HCT116 (cell line): ENCODE data around the gene USP8.

ENCODE experiments used
- ELF1 ChIP-seq: IDR thresholded peaks from 2 replicates; pipeline ENCODE4 v1.6.1; 2012; ENCODE audit warnings: low read depth, borderline replicate concordance
- EZH2 ChIP-seq: fragments of 200-600 bp; sonication (generic); IDR thresholded peaks from 2 replicates; pipeline ENCODE4 v1.6.1; 2017; ENCODE audit warnings: antibody characterized with exemption, mixed run types
- EZH2phosphoT487 ChIP-seq: fragments of 200-600 bp; IDR thresholded peaks from 2 replicates; pipeline ENCODE4 v1.6.1; 2018; ENCODE audit warnings: antibody characterized with exemption, borderline replicate concordance
- POLR2A ChIP-seq: IDR thresholded peaks from 2 replicates; pipeline ENCODE4 v1.7.0; 2011; ENCODE audit warnings: borderline replicate concordance; ENCODE audit not compliant: insufficient read depth, insufficient read length; ENCODE audit errors: extremely low read depth
- POLR2AphosphoS5 ChIP-seq: IDR thresholded peaks from 2 replicates; pipeline ENCODE4 v1.6.1; 2011; ENCODE audit warnings: mild to moderate bottlenecking, low read depth, low read length, moderate library complexity
- RAD21 ChIP-seq: IDR thresholded peaks from 2 replicates; pipeline ENCODE4 v1.6.1; 2012; ENCODE audit warnings: low read depth, mild to moderate bottlenecking
- SP1 ChIP-seq: IDR thresholded peaks from 2 replicates; pipeline ENCODE4 v1.6.1; 2012; ENCODE audit warnings: low read depth
- TF ChIP-seq, protein P1 (sequence below), 3 experiments: fragments of 200-600 bp in 1 of 3; sonication (generic) in 1 of 3; IDR thresholded peaks in 2 of 3; conservative IDR thresholded peaks in 1 of 3; 2 replicates each; pipeline ENCODE4 v1.5.1; 2012 to 2017; ENCODE audit warnings: low read depth in 2 of 3, low read length in 2 of 3, antibody characterized with exemption in 1 of 3, borderline replicate concordance in 1 of 3, control low read depth in 1 of 3, mild to moderate bottlenecking in 1 of 3, mixed read lengths in 1 of 3, mixed run types in 1 of 3, moderate library complexity in 1 of 3; ENCODE audit not compliant: insufficient read depth in 1 of 3
- TF ChIP-seq, protein P2 (sequence below): IDR thresholded peaks from 2 replicates; pipeline ENCODE4 v1.6.1; 2012; ENCODE audit warnings: low read depth

DNA sequence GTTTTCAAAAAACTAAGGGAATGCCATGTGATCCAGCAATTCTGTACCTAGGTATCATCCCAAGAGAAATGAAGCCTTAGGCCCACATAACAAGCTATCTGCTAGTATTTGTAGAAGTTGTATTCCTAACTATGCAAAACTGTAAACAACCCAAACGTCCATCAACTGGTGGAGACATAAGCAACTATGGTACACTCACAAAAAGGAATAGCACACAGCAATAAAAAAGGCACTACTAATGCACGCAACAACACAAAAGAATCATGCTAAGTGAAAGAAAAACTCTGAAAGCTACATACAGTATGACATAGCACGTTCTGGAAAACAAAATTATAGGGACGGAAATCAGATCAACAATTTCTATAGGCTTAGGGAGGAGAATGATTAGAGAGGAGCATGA lies 107.0 kb downstream of the USP8 start:
- TF ChIP-seq POLR2AphosphoS5, result no peak
- TF ChIP-seq, protein P1, sequence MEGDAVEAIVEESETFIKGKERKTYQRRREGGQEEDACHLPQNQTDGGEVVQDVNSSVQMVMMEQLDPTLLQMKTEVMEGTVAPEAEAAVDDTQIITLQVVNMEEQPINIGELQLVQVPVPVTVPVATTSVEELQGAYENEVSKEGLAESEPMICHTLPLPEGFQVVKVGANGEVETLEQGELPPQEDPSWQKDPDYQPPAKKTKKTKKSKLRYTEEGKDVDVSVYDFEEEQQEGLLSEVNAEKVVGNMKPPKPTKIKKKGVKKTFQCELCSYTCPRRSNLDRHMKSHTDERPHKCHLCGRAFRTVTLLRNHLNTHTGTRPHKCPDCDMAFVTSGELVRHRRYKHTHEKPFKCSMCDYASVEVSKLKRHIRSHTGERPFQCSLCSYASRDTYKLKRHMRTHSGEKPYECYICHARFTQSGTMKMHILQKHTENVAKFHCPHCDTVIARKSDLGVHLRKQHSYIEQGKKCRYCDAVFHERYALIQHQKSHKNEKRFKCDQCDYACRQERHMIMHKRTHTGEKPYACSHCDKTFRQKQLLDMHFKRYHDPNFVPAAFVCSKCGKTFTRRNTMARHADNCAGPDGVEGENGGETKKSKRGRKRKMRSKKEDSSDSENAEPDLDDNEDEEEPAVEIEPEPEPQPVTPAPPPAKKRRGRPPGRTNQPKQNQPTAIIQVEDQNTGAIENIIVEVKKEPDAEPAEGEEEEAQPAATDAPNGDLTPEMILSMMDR (IDR thresholded peaks at IDR 0.05 in 2 of 3, conservative IDR thresholded peaks at IDR 0.05 in 1 of 3; ENCODE audit: borderline replicate concordance in 1 of 3, insufficient read depth in 1 of 3, low read depth in 2 of 3, low read length in 2 of 3), result no peak
- TF ChIP-seq SP1, result no peak
- TF ChIP-seq ELF1, result no peak
- TF ChIP-seq EZH2, result no peak
- no peak for TF ChIP-seq EZH2phosphoT487
- no peak for TF ChIP-seq RAD21
- TF ChIP-seq POLR2A, result no peak
- TF ChIP-seq, protein P2, sequence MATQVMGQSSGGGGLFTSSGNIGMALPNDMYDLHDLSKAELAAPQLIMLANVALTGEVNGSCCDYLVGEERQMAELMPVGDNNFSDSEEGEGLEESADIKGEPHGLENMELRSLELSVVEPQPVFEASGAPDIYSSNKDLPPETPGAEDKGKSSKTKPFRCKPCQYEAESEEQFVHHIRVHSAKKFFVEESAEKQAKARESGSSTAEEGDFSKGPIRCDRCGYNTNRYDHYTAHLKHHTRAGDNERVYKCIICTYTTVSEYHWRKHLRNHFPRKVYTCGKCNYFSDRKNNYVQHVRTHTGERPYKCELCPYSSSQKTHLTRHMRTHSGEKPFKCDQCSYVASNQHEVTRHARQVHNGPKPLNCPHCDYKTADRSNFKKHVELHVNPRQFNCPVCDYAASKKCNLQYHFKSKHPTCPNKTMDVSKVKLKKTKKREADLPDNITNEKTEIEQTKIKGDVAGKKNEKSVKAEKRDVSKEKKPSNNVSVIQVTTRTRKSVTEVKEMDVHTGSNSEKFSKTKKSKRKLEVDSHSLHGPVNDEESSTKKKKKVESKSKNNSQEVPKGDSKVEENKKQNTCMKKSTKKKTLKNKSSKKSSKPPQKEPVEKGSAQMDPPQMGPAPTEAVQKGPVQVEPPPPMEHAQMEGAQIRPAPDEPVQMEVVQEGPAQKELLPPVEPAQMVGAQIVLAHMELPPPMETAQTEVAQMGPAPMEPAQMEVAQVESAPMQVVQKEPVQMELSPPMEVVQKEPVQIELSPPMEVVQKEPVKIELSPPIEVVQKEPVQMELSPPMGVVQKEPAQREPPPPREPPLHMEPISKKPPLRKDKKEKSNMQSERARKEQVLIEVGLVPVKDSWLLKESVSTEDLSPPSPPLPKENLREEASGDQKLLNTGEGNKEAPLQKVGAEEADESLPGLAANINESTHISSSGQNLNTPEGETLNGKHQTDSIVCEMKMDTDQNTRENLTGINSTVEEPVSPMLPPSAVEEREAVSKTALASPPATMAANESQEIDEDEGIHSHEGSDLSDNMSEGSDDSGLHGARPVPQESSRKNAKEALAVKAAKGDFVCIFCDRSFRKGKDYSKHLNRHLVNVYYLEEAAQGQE, result no peak
